ENCODE data around the gene NUTM2F. TPM values are rescaled to one million over a fixed set of nuclear protein-coding genes. Genes with fewer than 3 reads are reported as not detected.

The NUTM2F gene
- total RNA-seq, 3 donors from 2014 or later (not counting 1 experiment from before 2014, with no cell fraction given) = not detected

- no peaks in the 10 kb centered on the region for H3K27me3 Mint-ChIP-seq (ENCODE audit: low read depth in 2 of 2)
- WGBS (ENCODE audit: insufficient coverage) = 82% methylated on average over 8 of the region's 9 CpGs
- Histone ChIP-seq H3K27me3 (ENCODE audit: control insufficient read depth, insufficient read depth, low read length) (no peaks in the 10 kb centered on the region), H3K9me3 (ENCODE audit: control insufficient read depth, insufficient read depth, low read length) (no peaks in the 10 kb centered on the region), H3K36me3 (ENCODE audit: control insufficient read depth, insufficient read depth, low read length) (peaks cover 16% of the 10 kb centered on the region), H3K4me1 (ENCODE audit: control insufficient read depth, insufficient read depth, low read length) (no peaks in the 10 kb centered on the region), H3K27ac (ENCODE audit: low read length) (no peak overlapping the region), H3K4me3 (ENCODE audit: low read length) (no peak overlapping the region)
- TF ChIP-seq CTCF (IDR thresholded peaks at IDR 0.05) = no peak
- H3K4me1 Mint-ChIP-seq = no peaks in the 10 kb centered on the region
- H3K27ac Mint-ChIP-seq = no peak overlapping the region
- H3K9me3 Mint-ChIP-seq = no peaks in the 10 kb centered on the region
- no peaks in the 10 kb centered on the region for H3K36me3 Mint-ChIP-seq
- intact Hi-C loops (cut with micrococcal nuclease) = no loop called here
- DNase-seq = no peak
- no peak overlapping the region for H3K4me3 Mint-ChIP-seq
- no peak for ATAC-seq
Measured at GRCh38 chr9:94298949-94299599, 29.4 kb downstream of the NUTM2F start.

- H3K27me3 ChIP-seq (ENCODE audit: control insufficient read depth, insufficient read depth, low read length) = no peaks in the 10 kb centered on the region
- ATAC-seq (no peak), DNase-seq (no peak)
- Mint-ChIP-seq H3K36me3 (peaks cover 7% of the 10 kb centered on the region), H3K4me3 (no peak overlapping the region), H3K27ac (no peak overlapping the region), H3K4me1 (peaks cover 4 to 9% of the 10 kb centered on the region in 2 donors), H3K9me3 (no peaks in the 10 kb centered on the region), H3K27me3 (ENCODE audit: low read depth in 2 of 2) (no peaks in the 10 kb centered on the region)
- no peaks in the 10 kb centered on the region for H3K9me3 ChIP-seq (ENCODE audit: control insufficient read depth, insufficient read depth, low read length)
- H3K4me1 ChIP-seq (ENCODE audit: control insufficient read depth, insufficient read depth, low read length) = no peaks in the 10 kb centered on the region
- H3K36me3 ChIP-seq (ENCODE audit: control insufficient read depth, insufficient read depth, low read length) = peaks cover 29% of the 10 kb centered on the region
- TF ChIP-seq CTCF (IDR thresholded peaks at IDR 0.05) = no peak
- intact Hi-C loops (cut with micrococcal nuclease) = no loop called here
- no peak overlapping the region for H3K4me3 ChIP-seq (ENCODE audit: low read length)
- H3K27ac ChIP-seq (ENCODE audit: low read length) = no peak overlapping the region
- WGBS (ENCODE audit: insufficient coverage) = 96% methylated on average over 2 of the region's 2 CpGs
Measured at GRCh38 chr9:94289691-94290090, 38.8 kb downstream of the NUTM2F start.

- Histone ChIP-seq H3K27me3 (ENCODE audit: control insufficient read depth, insufficient read depth, low read length) (no peaks in the 10 kb centered on the region), H3K9me3 (ENCODE audit: control insufficient read depth, insufficient read depth, low read length) (no peaks in the 10 kb centered on the region), H3K36me3 (ENCODE audit: control insufficient read depth, insufficient read depth, low read length) (peaks cover 22% of the 10 kb centered on the region), H3K27ac (ENCODE audit: low read length) (no peak overlapping the region), H3K4me1 (ENCODE audit: control insufficient read depth, insufficient read depth, low read length) (no peaks in the 10 kb centered on the region), H3K4me3 (ENCODE audit: low read length) (no peak overlapping the region)
- intact Hi-C loops (cut with micrococcal nuclease) = no loop called here
- no peaks in the 10 kb centered on the region for H3K27me3 Mint-ChIP-seq (ENCODE audit: low read depth in 2 of 2)
- H3K4me1 Mint-ChIP-seq = peaks cover 4 to 9% of the 10 kb centered on the region in 2 donors
- no peaks in the 10 kb centered on the region for H3K9me3 Mint-ChIP-seq
- no peak overlapping the region for H3K4me3 Mint-ChIP-seq
- WGBS (ENCODE audit: insufficient coverage) = 97% methylated on average over 7 of the region's 7 CpGs
- H3K36me3 Mint-ChIP-seq = peaks cover 7% of the 10 kb centered on the region
- ATAC-seq (no peak), DNase-seq (no peak)
- TF ChIP-seq CTCF (IDR thresholded peaks at IDR 0.05) = no peak
- no peak overlapping the region for H3K27ac Mint-ChIP-seq
Measured at GRCh38 chr9:94287877-94288513, 40.4 kb downstream of the NUTM2F start.

Data from natural killer cell (primary cell).